H1 (cell line): ENCODE data around the gene LRRC55.

Source experiments
- POLR2A ChIP-seq, 2 experiments: IDR thresholded peaks; 1 replicate in 1 of 2; 2 replicates in 1 of 2; pipeline ENCODE4 v1.6.1; 2011; ENCODE audit warnings: low read depth in 2 of 2, low read length in 2 of 2, mild to moderate bottlenecking in 2 of 2; ENCODE audit errors: control extremely low read depth in 1 of 2
- RAD21 ChIP-seq, 2 experiments: IDR thresholded peaks in 1 of 2; conservative IDR thresholded peaks in 1 of 2; 2 replicates each; pipeline ENCODE4 v1.6.1; 2011; ENCODE audit warnings: low read depth in 2 of 2, low read length in 2 of 2, improper control_type of control experiment in 1 of 2, inconsistent platforms in 1 of 2, mild to moderate bottlenecking in 1 of 2, moderate library complexity in 1 of 2
- TAF1 ChIP-seq: IDR thresholded peaks from 2 replicates; pipeline ENCODE4 v1.6.1; 2011; ENCODE audit warnings: mild to moderate bottlenecking, low read depth, low read length
- TF ChIP-seq, protein P1 (sequence below), 3 experiments: IDR thresholded peaks; 1 replicate in 2 of 3; 2 replicates in 1 of 3; pipeline versions ENCODE4 v1.5.1 to v1.6.1; 2011; ENCODE audit warnings: low read length in 3 of 3, mild to moderate bottlenecking in 3 of 3, inconsistent platforms in 2 of 3, low read depth in 1 of 3, moderate library complexity in 1 of 3; ENCODE audit not compliant: insufficient read depth in 1 of 3; ENCODE audit errors: control extremely low read depth in 1 of 3

DNA sequence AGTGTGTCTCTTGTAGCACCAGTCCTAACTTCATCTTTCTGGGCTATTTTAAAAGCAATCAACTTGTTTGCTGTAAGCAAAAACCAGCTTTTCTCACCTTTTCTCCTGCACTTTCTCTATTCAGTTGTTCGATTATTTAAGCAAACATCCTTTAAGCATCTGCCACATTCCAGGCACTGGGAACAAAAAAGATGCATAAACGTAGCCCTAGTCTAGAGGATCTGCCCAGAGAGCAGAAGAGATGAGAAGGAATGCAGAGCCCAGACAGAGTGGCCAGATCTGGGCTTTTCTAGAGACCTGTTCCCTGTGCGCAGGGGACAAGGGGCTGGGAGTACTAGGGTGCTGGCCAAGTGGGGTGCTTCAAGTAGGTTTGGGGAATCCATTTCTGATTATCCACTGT is 46.8 kb downstream of the LRRC55 start:
- no peak for TF ChIP-seq TAF1
- no peak for TF ChIP-seq POLR2A (IDR thresholded peaks at IDR 0.05; ENCODE audit: control extremely low read depth in 1 of 2, low read depth in 2 of 2, low read length in 2 of 2)
- no peak for TF ChIP-seq RAD21 (IDR thresholded peaks at IDR 0.05 in 1 of 2, conservative IDR thresholded peaks at IDR 0.05 in 1 of 2; ENCODE audit: low read depth in 2 of 2, low read length in 2 of 2)
- TF ChIP-seq, protein P1, sequence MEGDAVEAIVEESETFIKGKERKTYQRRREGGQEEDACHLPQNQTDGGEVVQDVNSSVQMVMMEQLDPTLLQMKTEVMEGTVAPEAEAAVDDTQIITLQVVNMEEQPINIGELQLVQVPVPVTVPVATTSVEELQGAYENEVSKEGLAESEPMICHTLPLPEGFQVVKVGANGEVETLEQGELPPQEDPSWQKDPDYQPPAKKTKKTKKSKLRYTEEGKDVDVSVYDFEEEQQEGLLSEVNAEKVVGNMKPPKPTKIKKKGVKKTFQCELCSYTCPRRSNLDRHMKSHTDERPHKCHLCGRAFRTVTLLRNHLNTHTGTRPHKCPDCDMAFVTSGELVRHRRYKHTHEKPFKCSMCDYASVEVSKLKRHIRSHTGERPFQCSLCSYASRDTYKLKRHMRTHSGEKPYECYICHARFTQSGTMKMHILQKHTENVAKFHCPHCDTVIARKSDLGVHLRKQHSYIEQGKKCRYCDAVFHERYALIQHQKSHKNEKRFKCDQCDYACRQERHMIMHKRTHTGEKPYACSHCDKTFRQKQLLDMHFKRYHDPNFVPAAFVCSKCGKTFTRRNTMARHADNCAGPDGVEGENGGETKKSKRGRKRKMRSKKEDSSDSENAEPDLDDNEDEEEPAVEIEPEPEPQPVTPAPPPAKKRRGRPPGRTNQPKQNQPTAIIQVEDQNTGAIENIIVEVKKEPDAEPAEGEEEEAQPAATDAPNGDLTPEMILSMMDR (IDR thresholded peaks at IDR 0.05; ENCODE audit: control extremely low read depth in 1 of 3, insufficient read depth in 1 of 3, low read depth in 1 of 3, low read length in 3 of 3): no peak
